Activated CD8-positive, alpha-beta memory T cell treated with anti-CD3 and anti-CD28 coated beads, Interleukin-2, amount 10 ng/mL, durations not matched to agents 7 days and 5 days (primary cell): Measurements from ENCODE around the gene SYT9. TPM values are rescaled to one million over a fixed set of nuclear protein-coding genes. Genes with fewer than 3 reads are reported as not detected.

Experiments
- ATAC-seq: fragments of 150-1000 bp; cut with Tn5 transposase; one replicate; pipeline ENCODE4 v1.10.0; 2021; ENCODE audit warnings: moderate library complexity
- CTCF ChIA-PET: fragments of 350-600 bp; sonication (Branson Sonifier 250); formaldehyde crosslinking; loops from one replicate; lab custom pipeline; 2021; ENCODE audit warnings: antibody characterized with exemption; lab: Charles Lee
- DNase-seq: peaks from one replicate; pipeline ENCODE4 v3.0.0-alpha.2; 2020
- H3K27ac Mint-ChIP-seq: one replicate; pipeline ENCODE4 v1.8.0; 2021; ENCODE audit warnings: mild to moderate bottlenecking, mixed read lengths
- H3K27me3 Mint-ChIP-seq: one replicate; pipeline ENCODE4 v1.8.0; 2021; ENCODE audit warnings: mixed read lengths
- H3K36me3 Mint-ChIP-seq: one replicate; pipeline ENCODE4 v1.8.0; 2021; ENCODE audit warnings: mild to moderate bottlenecking, mixed read lengths
- H3K4me1 Mint-ChIP-seq: one replicate; pipeline ENCODE4 v1.8.0; 2021; ENCODE audit warnings: mixed read lengths
- H3K4me3 Mint-ChIP-seq: one replicate; pipeline ENCODE4 v1.8.0; 2021; ENCODE audit warnings: mild to moderate bottlenecking, moderate library complexity, mixed read lengths
- H3K9me3 Mint-ChIP-seq: one replicate; pipeline ENCODE4 v1.8.0; 2022; ENCODE audit warnings: low read depth, mixed read lengths
- total RNA-seq, 2 experiments: library from RNA; stranded (reverse); gene quantifications; one replicate each; pipeline ENCODE4 v1.2.3, GENCODE V29; 2021

SYT9 gene
- total RNA-seq, 2 experiments from 2014 or later: not detected

DNA sequence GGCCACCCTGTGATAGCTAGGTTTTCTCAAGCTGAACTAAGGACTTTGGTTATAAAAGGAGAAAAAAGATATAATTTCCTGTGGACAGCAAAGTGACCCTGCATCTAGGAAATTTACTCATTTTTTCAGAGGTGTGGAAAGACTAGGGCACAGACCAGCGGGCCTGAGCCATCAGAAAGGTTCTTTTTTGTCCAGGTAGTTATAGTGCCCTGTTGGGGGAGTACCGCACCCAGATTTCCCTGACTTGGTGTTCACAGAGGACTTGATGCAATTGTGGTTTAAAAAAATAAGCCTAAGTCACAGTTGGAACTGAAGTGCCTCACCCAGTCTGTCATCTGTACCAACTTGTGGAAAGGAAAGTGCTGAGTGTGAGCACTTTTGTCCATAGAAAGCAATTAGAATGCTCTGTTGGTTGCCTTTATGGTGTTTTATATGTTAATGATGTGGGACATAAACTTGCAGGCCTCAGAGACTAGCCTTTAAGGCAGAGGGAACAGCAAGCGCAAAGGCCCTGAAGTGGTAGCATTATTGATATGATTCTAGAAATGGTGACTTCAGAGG, 3.1 kb downstream of the SYT9 start:
- H3K4me3 Mint-ChIP-seq: no peak overlapping the region
- H3K4me1 Mint-ChIP-seq: no peaks in the 10 kb centered on the region
- H3K9me3 Mint-ChIP-seq: no peaks in the 10 kb centered on the region
- ATAC-seq (no peak), DNase-seq (no peak)
- H3K27me3 Mint-ChIP-seq: peaks cover 55% of the 10 kb centered on the region
- H3K27ac Mint-ChIP-seq: no peak overlapping the region
- CTCF ChIA-PET: no interaction called here
- no peaks in the 10 kb centered on the region for H3K36me3 Mint-ChIP-seq

GRCh38 chr11:7256943-7257342, 5.2 kb downstream of the SYT9 start:
- DNase-seq: no peak
- Mint-ChIP-seq H3K9me3 (no peaks in the 10 kb centered on the region), H3K27ac (no peak overlapping the region), H3K4me1 (no peaks in the 10 kb centered on the region), H3K27me3 (peaks cover 43% of the 10 kb centered on the region), H3K36me3 (no peaks in the 10 kb centered on the region), H3K4me3 (no peak overlapping the region)
- no peak for ATAC-seq
- CTCF ChIA-PET: no interaction called here

DNA sequence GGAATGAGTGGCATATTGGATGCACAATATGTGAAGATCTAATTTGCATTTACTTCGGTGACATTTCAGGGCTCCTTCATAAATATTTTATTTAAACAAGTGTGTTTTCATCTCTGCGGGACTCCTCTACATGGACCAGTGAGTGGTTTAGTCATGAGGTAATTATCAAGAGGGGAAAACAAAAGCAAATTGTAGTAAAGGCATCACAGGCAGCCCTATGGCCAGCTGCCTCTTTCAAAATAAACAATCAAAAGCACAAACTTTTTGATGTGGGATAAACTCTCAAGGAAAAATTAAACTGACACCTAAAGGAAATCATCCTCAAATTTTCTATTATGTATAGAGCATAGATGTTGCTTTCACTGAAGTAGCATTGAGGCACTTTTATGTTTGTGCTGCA, 6.0 kb downstream of the SYT9 start:
- H3K27me3 Mint-ChIP-seq: peaks cover 39% of the 10 kb centered on the region
- H3K36me3 Mint-ChIP-seq: no peaks in the 10 kb centered on the region
- H3K9me3 Mint-ChIP-seq: no peaks in the 10 kb centered on the region
- DNase-seq (no peak), ATAC-seq (no peak)
- no peaks in the 10 kb centered on the region for H3K4me1 Mint-ChIP-seq
- CTCF ChIA-PET: no interaction called here
- no peak overlapping the region for H3K4me3 Mint-ChIP-seq
- H3K27ac Mint-ChIP-seq: no peak overlapping the region

- CTCF ChIA-PET: no interaction called here
Observed at GRCh38 chr11:7261578-7261977, 9.9 kb downstream of the SYT9 start.

GRCh38 chr11:7262672-7263071, 11.0 kb downstream of the SYT9 start:
- no peak overlapping the region for H3K4me3 Mint-ChIP-seq
- H3K9me3 Mint-ChIP-seq: no peaks in the 10 kb centered on the region
- no peak for DNase-seq
- no peaks in the 10 kb centered on the region for H3K36me3 Mint-ChIP-seq
- no peaks in the 10 kb centered on the region for H3K4me1 Mint-ChIP-seq
- ATAC-seq: no peak
- CTCF ChIA-PET: interaction anchor here (0.6 kb wide), 1 partner anchor 467 kb away, joined by 4 read pairs; no protein-coding TSS in a partner anchor
- peaks cover 11% of the 10 kb centered on the region for H3K27me3 Mint-ChIP-seq
- no peak overlapping the region for H3K27ac Mint-ChIP-seq

More at GRCh38 chr11:7261578-7261977, 9.9 kb downstream of the SYT9 start:
- Mint-ChIP-seq H3K4me1 (no peaks in the 10 kb centered on the region), H3K27me3 (peaks cover 13% of the 10 kb centered on the region), H3K36me3 (no peaks in the 10 kb centered on the region), H3K27ac (no peak overlapping the region), H3K9me3 (no peaks in the 10 kb centered on the region), H3K4me3 (no peak overlapping the region)
- DNase-seq (no peak), ATAC-seq (no peak)

DNA sequence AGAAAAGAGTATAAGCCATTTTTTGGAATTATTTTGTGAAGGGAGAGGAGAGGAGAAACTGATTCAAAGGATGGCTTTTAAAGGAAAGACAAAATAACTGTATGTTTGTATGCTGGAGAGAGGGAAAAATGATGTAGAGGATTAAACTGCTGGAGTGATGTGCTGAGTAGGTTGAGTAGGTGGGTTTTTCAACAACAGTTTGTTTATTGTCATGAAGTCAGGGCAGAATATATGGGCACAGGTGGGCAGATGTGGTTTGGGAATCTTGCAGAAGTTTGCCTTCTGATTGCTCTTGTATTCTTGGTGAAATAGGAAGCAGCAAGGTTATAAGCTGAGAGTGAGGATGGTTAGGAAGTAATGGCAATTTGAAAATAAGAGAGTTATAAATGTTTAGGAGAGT, 12.1 kb downstream of the SYT9 start:
- DNase-seq (no peak), ATAC-seq (no peak)
- no peaks in the 10 kb centered on the region for H3K9me3 Mint-ChIP-seq
- H3K4me1 Mint-ChIP-seq: no peaks in the 10 kb centered on the region
- peaks cover 5% of the 10 kb centered on the region for H3K27me3 Mint-ChIP-seq
- no peak overlapping the region for H3K27ac Mint-ChIP-seq
- no peak overlapping the region for H3K4me3 Mint-ChIP-seq
- H3K36me3 Mint-ChIP-seq: no peaks in the 10 kb centered on the region
- CTCF ChIA-PET: no interaction called here

- Mint-ChIP-seq H3K4me3 (no peak overlapping the region), H3K4me1 (no peaks in the 10 kb centered on the region), H3K36me3 (no peaks in the 10 kb centered on the region), H3K27me3 (no peaks in the 10 kb centered on the region), H3K9me3 (no peaks in the 10 kb centered on the region), H3K27ac (no peak overlapping the region)
- ATAC-seq (no peak), DNase-seq (no peak)
- CTCF ChIA-PET: no interaction called here
Observed at GRCh38 chr11:7268758-7269157, 17.1 kb downstream of the SYT9 start.

DNA sequence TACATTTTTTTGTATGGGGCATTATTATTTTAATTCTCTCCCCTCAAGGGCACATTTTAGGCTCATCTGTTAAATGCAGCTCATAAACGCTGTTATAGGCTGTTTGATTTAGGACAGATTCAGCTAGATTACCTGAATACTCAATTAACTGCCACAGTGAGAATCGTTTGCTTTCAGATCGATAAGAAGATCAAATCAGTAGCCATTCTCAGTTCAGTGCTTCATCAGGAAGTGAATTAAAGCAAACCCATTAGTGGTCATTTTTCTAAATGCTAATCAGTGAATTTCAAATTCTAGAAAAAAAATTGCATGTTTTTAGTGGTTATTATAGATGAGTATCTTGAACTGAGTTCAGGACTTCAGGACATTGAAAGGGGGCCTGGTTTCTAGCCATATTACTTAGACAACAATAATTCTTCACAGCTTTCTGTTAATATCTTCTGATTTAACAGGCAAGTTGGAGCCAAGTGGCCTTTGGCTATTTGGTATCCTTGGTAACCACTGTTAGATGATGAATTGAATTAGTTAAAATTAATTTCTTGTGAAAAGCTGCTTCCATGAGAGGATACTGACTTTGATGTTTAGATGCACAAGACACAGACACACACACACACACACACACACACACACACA, 18.6 kb downstream of the SYT9 start:
- Mint-ChIP-seq H3K27me3 (no peaks in the 10 kb centered on the region), H3K36me3 (no peaks in the 10 kb centered on the region), H3K4me1 (no peaks in the 10 kb centered on the region), H3K4me3 (no peak overlapping the region), H3K27ac (no peak overlapping the region), H3K9me3 (no peaks in the 10 kb centered on the region)
- ATAC-seq (no peak), DNase-seq (no peak)
- CTCF ChIA-PET: interaction anchor here (0.6 to 1.0 kb wide), 2 partner anchors 8 to 128 kb away, joined by 3 to 4 read pairs; no protein-coding TSS in a partner anchor

DNA sequence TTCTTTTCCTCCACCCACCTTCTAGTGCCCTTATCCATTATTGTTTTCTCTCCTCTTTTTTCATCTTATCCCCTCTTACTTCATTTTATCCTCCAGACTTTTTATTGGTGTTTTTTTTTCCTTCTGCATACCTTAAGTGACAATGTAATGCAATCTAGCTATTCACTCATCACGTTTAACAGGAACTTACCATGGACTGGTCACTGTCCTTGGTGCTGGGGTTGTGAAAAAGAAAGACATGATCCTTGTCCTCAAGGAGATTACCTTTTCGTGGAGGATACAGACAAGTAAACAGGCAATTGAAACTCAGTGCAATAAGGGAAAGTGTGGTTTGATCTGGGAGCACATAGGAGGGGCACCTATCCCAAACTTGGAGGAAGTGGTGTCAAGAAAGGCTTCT, 20.7 kb downstream of the SYT9 start:
- Mint-ChIP-seq H3K4me3 (no peak overlapping the region), H3K36me3 (no peaks in the 10 kb centered on the region), H3K4me1 (no peaks in the 10 kb centered on the region), H3K9me3 (no peaks in the 10 kb centered on the region), H3K27ac (no peak overlapping the region), H3K27me3 (no peaks in the 10 kb centered on the region)
- ATAC-seq (no peak), DNase-seq (no peak)
- CTCF ChIA-PET: no interaction called here

- Mint-ChIP-seq H3K4me3 (no peak overlapping the region), H3K9me3 (no peaks in the 10 kb centered on the region), H3K4me1 (no peaks in the 10 kb centered on the region), H3K36me3 (no peaks in the 10 kb centered on the region), H3K27me3 (peaks cover 4% of the 10 kb centered on the region), H3K27ac (no peak overlapping the region)
- DNase-seq (no peak), ATAC-seq (no peak)
- CTCF ChIA-PET: no interaction called here
Observed at GRCh38 chr11:7275133-7275532, 23.4 kb downstream of the SYT9 start.

- no peak for DNase-seq
- no peaks in the 10 kb centered on the region for H3K36me3 Mint-ChIP-seq
- CTCF ChIA-PET: interaction anchor here (0.9 to 2.4 kb wide), 7 partner anchors 8 to 466 kb away, joined by 3 to 10 read pairs (median 4); no protein-coding TSS in a partner anchor
- peak; percentile 49 for ATAC-seq
- H3K27me3 Mint-ChIP-seq: peaks cover 4% of the 10 kb centered on the region
- no peak overlapping the region for H3K4me3 Mint-ChIP-seq
- no peaks in the 10 kb centered on the region for H3K4me1 Mint-ChIP-seq
- no peaks in the 10 kb centered on the region for H3K9me3 Mint-ChIP-seq
- H3K27ac Mint-ChIP-seq: no peak overlapping the region
Observed at GRCh38 chr11:7278314-7278917, 26.7 kb downstream of the SYT9 start.

DNA sequence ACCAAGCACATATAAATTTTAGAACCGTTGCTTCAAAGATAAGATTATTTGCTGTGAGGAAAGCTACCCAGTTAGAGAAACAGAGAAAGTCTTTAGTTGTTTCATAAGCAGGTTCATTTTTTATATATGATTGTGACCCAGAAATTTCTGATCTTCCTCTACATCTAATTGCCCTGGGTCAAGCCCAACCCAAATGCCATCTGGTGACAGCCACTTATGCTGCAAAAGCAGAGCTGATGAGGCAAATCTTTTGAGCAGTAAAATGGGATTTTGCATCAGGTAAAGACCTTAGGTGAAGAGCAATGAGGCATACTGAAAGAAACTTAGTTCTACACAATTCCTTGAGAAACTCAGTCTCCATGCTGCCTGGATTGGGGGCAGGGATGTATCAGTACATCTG, 28.0 kb downstream of the SYT9 start:
- DNase-seq (no peak), ATAC-seq (no peak)
- Mint-ChIP-seq H3K36me3 (no peaks in the 10 kb centered on the region), H3K9me3 (no peaks in the 10 kb centered on the region), H3K4me1 (no peaks in the 10 kb centered on the region), H3K27ac (no peak overlapping the region), H3K27me3 (peaks cover 8% of the 10 kb centered on the region), H3K4me3 (no peak overlapping the region)
- CTCF ChIA-PET: interaction anchor here (1.5 to 2.4 kb wide), 2 partner anchors 182 to 386 kb away, joined by 5 to 10 read pairs; no protein-coding TSS in a partner anchor

DNA sequence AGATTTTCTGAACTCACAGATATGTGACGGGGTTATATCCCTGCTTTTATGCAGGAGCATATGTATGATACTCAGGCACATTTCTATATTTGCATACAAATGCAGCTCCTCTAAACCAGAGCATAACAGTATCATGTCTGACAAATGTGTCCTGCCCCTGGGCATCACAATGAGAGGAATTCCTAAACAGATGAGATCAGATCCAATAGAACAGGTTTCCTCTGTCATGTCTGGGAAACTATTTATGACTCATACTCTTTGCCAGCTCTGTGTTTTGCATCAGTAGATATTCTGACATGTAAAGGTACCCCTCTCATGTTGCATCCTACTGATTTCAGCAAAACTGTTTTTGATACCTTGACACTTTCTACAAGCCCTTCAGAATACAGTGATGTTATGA, 29.4 kb downstream of the SYT9 start:
- Mint-ChIP-seq H3K9me3 (no peaks in the 10 kb centered on the region), H3K27ac (no peak overlapping the region), H3K27me3 (peaks cover 8% of the 10 kb centered on the region), H3K36me3 (no peaks in the 10 kb centered on the region), H3K4me1 (no peaks in the 10 kb centered on the region), H3K4me3 (no peak overlapping the region)
- ATAC-seq (no peak), DNase-seq (no peak)
- CTCF ChIA-PET: no interaction called here

GRCh38 chr11:7281809-7282208, 30.1 kb downstream of the SYT9 start:
- H3K36me3 Mint-ChIP-seq: no peaks in the 10 kb centered on the region
- ATAC-seq: no peak
- no peak overlapping the region for H3K27ac Mint-ChIP-seq
- CTCF ChIA-PET: no interaction called here
- H3K4me3 Mint-ChIP-seq: no peak overlapping the region
- H3K4me1 Mint-ChIP-seq: no peaks in the 10 kb centered on the region
- DNase-seq: no peak
- peaks cover 8% of the 10 kb centered on the region for H3K27me3 Mint-ChIP-seq
- peaks cover 4% of the 10 kb centered on the region for H3K9me3 Mint-ChIP-seq
